ENCODE results near the gene BLVRA.
"Not testable (repeated sequence)": the region's sequence is repeated elsewhere in the genome, so short reads cannot be mapped to it uniquely, and the experiment has no call there.

The BLVRA gene

GRCh38 chr7:43810195-43810941, 51.9 kb downstream of the BLVRA start:
- not testable (repeated sequence) for DNase-seq

GRCh38 chr7:43815373-43815772, 56.9 kb downstream of the BLVRA start:
- DNase-seq: no peak

GRCh38 chr7:43816046-43816797, 57.7 kb downstream of the BLVRA start:
- DNase-seq: not testable (repeated sequence)

- DNase-seq: not testable (repeated sequence)
Measured at GRCh38 chr7:43823425-43823824, 64.9 kb downstream of the BLVRA start.

- no peak for DNase-seq
Measured at GRCh38 chr7:43823941-43824340, 65.5 kb downstream of the BLVRA start.

GRCh38 chr7:43824513-43824912, 66.0 kb downstream of the BLVRA start:
- not testable (repeated sequence) for DNase-seq

- DNase-seq: no peak
Measured at GRCh38 chr7:43824963-43825362, 66.5 kb downstream of the BLVRA start.

- DNase-seq: no peak
Measured at GRCh38 chr7:43825391-43825808, 66.9 kb downstream of the BLVRA start.

- DNase-seq: not testable (repeated sequence)
Measured at GRCh38 chr7:43830917-43831316, 72.4 kb downstream of the BLVRA start.

GRCh38 chr7:43834463-43835251, 76.2 kb downstream of the BLVRA start:
- no peak for DNase-seq

GRCh38 chr7:43838201-43838658, 79.8 kb downstream of the BLVRA start:
- no peak for DNase-seq

GRCh38 chr7:43843296-43843695, 84.8 kb downstream of the BLVRA start:
- no peak for DNase-seq

- DNase-seq: no peak
Measured at GRCh38 chr7:43844257-43844656, 85.8 kb downstream of the BLVRA start.

- DNase-seq: no peak
Measured at GRCh38 chr7:43844662-43845061, 86.2 kb downstream of the BLVRA start.

- DNase-seq: no peak
Measured at GRCh38 chr7:43847496-43847895, 89.0 kb downstream of the BLVRA start.

GRCh38 chr7:43849047-43849446, 90.6 kb downstream of the BLVRA start:
- no peak for DNase-seq

- no peak for DNase-seq
Measured at GRCh38 chr7:43850348-43851116, 92.1 kb downstream of the BLVRA start.

GRCh38 chr7:43851805-43852204, 93.3 kb downstream of the BLVRA start:
- no peak for DNase-seq

GRCh38 chr7:43855176-43855575, 96.7 kb downstream of the BLVRA start:
- no peak for DNase-seq

- no peak for DNase-seq
Measured at GRCh38 chr7:43856316-43856715, 97.8 kb downstream of the BLVRA start.
